Retinal pigment epithelial cell (primary cell): ENCODE data around the gene MYO1H.

Experiments
- DNase-seq: peaks from one replicate; pipeline ENCODE4 v3.0.0-alpha.2; 2010; ENCODE audit warnings: low read depth
- H3K4me3 ChIP-seq: 2 replicates; pipeline ENCODE4 v1.5.1; 2011; ENCODE audit warnings: mild to moderate bottlenecking, low read length, control low read depth, moderate library complexity
- TF ChIP-seq, protein P1 (sequence below): conservative IDR thresholded peaks from 2 replicates; pipeline ENCODE4 v1.5.1; 2011; ENCODE audit warnings: low read depth, low read length, control low read depth, inconsistent platforms

Gene MYO1H

DNA sequence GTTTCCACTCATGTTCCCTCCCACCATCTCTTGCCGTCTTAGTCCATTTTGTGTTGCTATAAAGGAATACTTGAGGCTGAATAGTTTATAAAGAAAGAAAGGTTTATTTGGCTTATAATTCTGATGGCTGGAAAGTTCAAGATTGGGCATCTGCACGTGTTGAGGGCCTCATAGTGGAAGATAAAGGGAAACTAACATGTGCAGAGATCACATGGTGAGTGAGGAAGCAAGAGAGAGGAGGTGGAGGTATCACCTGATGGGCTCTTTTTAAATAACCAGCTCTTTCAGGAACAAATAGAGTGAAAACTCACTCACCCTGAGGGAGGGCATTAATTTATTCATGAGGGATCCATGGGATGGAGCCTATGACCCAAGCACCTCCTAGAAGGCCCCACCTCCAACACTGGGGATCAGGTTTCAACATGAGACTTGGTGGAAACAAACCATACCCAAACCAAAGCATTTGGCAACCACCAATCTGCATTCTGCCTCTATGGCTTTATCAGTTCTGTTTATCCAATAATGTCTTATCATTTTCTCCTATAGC is 29.5 kb downstream of the MYO1H start:
- no peak overlapping the region for H3K4me3 ChIP-seq
- no peak for DNase-seq
- TF ChIP-seq, protein P1, sequence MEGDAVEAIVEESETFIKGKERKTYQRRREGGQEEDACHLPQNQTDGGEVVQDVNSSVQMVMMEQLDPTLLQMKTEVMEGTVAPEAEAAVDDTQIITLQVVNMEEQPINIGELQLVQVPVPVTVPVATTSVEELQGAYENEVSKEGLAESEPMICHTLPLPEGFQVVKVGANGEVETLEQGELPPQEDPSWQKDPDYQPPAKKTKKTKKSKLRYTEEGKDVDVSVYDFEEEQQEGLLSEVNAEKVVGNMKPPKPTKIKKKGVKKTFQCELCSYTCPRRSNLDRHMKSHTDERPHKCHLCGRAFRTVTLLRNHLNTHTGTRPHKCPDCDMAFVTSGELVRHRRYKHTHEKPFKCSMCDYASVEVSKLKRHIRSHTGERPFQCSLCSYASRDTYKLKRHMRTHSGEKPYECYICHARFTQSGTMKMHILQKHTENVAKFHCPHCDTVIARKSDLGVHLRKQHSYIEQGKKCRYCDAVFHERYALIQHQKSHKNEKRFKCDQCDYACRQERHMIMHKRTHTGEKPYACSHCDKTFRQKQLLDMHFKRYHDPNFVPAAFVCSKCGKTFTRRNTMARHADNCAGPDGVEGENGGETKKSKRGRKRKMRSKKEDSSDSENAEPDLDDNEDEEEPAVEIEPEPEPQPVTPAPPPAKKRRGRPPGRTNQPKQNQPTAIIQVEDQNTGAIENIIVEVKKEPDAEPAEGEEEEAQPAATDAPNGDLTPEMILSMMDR = no peak

DNA sequence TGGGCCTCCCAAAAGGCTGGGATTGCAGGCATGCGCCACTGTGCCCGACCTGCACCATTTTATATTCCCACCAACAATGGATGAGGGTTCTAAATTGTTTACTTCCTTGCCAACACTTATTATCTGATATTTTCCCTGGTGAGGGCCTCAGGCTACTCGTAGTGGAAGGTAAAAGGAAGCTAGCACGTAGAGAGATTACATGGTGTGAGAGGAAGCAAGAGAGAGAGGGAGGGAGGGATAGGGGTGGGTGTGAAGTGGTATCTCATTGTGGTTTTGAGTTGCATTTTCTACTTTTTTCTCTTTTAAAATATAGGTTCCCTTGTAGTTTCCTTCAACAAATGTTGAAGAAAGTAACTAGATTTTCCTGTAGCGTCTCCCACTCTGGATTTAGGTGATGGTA is 30.9 kb downstream of the MYO1H start:
- H3K4me3 ChIP-seq = no peak overlapping the region
- TF ChIP-seq, protein P1 = no peak
- no peak for DNase-seq

DNA sequence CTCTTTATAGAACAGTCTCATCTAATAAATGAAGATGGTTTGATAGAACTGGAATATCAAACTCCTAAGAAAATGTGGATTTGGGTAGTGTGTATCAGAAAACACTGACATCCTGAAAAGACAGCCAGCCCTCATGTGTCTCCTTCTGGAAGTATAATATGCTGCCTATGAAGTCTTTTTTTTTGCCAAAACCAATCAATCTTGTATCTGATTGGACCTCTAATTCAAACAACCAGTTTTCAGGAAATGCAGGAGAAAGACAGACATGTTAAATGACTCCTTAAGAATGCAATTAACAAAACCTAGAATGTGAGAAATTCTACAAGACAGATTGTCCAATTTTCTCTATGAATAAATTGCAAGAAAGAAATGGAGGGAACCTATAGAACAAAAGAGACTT is 34.3 kb downstream of the MYO1H start:
- DNase-seq = no peak
- H3K4me3 ChIP-seq = no peak overlapping the region
- TF ChIP-seq, protein P1 = no peak

DNA sequence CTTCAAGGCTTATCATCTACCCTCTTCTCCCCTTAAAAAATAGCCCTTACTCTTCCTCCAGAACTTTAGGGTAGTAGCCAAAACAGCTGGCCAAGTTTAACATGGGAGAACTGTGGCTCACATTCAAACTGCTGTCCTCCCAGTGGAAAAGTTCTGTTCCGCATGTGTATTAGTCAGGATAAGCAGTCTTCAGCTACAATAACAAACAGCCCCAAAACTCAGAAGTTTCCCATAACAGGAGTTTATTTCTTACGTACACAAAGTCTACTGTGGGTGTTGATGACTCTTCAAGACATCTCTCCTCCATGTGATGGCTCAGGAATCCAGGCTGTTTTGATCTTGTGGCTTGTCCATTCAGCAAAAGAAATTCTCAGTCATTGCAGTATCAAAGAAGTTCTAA is 35.5 kb downstream of the MYO1H start:
- TF ChIP-seq, protein P1 = no peak
- no peak for DNase-seq
- H3K4me3 ChIP-seq = no peak overlapping the region

DNA sequence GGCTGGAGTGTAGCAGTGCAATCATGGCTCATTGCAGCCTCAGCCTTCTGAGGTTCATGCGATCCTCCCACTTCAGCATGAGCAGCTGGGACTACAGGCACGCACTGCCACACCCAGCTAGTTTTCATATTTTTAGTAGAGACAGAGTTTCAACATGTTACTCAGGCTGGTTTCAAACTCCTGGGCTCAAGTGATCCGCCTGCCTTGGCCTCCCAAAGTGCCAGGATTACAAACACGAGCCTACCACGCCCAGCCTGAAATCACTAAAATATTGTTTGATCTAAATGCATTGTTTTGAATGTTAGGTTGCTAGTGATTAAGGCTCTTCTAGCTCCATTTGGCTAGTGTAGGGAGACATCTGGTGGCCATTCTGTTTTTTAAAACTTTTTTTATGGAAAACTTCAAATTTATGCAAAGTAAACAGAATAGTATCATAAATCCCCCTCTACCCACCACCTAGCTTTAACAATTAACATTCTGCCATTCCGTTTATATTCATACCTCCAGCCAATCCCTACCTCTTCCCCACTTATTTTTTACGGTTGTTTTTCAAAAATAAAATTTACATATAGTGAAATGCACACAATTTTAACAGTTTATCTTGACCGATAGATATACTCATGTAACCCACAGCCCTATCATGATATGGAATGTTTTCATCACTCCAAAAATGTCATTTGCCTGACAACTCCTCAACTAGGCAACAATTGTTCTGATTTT is 37.8 kb downstream of the MYO1H start:
- DNase-seq = no peak
- H3K4me3 ChIP-seq = no peak overlapping the region
- TF ChIP-seq, protein P1 = peak; percentile 51

DNA sequence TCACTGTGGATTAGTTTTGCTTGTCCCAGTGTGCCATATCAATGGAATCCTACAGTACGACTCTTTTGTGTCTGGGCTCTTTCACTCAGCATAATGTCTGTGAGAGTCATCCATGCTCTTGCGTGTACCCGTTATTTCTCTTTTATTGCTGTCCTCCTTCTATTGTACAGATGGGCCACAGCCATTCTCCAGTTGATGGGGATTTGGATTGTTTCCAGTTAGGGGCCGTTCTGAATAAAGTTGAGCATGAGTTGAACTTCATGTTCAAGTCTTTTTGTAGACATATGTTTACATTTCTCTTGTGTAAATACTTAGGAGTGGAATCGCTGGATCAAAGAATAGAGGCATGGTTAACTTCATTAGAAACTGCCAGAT is 38.3 kb downstream of the MYO1H start:
- DNase-seq = no peak

More for the DNA sequence above, 38.3 kb downstream of the MYO1H start:
- TF ChIP-seq, protein P1 = no peak
- H3K4me3 ChIP-seq = no peak overlapping the region
